Amygdala (tissue), 56 donors: Measurements from ENCODE around the gene ARHGAP21.
A peak's percentile ranks its signal among the peaks of the same experiment; 100 is the strongest.

Experiments used
- DNase-seq, 56 donors: peaks; one replicate each; lab custom pipeline; 2025; lab: John Stamatoyannopoulos, UW

ARHGAP21 gene

DNA sequence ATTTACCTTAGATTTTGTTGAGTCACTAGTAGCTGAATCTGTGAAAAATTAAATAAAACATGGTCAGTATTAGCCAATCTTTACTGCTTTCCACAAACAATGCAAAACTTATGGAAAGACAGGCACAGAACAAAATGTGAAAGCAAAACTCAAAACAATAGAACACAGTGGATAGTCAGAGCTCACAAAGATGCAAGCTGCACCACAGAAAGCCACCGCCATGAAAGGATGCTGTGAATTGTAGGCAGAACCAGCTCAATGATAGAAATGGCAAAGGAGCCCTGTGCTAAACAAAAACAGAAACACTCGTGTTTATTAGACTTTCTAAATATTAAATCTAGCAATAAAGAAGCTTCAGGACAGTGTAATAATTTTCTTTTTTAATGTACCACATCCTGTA, 134.4 kb downstream of the ARHGAP21 start:
- peak in 2 of 56 donors; percentile 26 to 31 for DNase-seq

DNA sequence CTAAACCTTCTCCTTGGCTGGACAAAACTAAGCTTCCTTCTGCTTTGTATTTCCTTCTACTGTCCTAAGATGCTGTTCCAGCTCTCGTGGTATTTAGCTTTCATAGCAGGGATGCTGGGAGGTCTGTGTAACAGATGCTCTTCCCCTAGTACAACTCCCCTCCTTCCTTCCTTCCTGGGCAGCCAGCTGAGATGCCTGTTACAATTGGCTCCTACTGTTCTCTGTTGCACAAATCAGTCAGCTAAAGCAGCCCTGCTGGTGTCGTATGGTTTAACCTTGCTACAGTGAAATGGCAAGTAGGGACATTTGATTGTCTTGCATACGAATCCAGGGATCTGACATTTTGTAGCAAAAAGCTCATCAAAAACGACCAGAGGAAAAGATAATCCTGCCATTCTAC, 143.8 kb downstream of the ARHGAP21 start:
- no peak for DNase-seq

DNA sequence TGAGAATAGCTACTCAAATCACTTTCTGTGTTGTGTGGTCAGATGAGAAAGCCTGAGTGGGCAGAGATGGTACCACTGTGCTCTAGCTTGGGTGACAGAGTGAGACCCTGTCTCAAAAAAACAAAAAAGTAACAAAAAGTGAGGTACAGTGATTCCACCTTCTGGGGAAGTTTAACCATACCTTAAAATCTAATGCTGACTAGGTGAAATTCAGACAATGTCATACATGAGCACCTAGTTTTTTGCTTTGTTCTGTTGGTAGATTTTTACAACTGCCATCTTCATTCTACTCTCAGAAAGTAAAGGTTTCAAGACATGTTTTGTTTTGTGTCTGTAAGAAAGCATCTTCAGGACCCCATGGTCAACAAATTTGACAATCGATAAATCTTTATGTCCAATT, 144.2 kb downstream of the ARHGAP21 start:
- no peak for DNase-seq

DNA sequence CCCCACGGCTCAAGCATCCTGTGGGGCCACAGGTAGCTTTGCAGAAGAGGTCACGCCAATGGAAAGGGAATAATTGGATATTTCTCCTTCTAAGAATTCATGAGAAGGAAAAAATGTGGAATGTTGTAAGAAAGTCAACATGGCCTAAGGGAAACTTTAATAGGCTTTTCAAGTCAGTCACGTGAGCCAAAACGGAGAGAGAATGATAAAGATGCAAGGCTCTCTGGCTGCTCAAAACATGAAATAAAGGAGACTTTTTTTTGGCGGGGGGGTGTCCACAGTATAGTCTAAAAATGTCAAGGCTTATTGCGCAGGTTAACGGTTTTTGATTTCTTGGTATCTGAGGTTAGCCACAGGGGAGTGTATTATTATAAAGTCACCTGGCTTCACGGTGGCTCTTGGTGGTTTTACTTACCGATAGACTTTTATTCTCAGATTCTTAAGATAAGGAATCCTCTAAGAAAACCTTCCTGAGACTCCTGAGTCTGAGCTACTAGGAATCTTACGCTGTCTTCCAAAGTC, 148.1 kb downstream of the ARHGAP21 start:
- DNase-seq = no peak

DNA sequence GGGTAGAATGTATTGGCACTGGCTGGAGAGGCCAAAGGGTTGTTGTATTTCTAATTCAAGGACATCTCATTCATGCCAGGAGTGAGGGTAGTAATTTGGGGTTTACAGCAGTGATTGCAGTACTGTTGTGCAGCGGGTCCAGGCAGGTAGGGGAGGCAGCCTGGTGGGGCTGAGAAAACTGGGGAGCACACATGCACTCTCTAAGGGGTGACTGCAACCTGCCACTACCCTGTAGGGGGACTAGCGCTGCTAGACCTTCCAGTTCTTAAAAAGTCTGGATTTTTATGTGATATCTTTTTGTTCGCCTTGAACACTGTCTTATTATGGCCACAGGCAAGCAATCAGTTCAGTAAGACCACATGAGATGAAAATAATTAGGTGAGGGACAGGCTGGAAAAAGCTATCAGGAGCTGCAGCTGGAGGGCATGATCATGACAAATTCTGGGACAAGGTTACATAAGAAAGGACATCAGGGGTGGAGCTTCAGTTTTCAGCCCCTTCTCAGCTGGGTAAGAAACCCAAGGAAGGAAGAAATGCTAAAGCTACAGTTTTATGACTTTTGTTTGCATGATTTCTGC, 149.0 kb downstream of the ARHGAP21 start:
- no peak for DNase-seq

DNA sequence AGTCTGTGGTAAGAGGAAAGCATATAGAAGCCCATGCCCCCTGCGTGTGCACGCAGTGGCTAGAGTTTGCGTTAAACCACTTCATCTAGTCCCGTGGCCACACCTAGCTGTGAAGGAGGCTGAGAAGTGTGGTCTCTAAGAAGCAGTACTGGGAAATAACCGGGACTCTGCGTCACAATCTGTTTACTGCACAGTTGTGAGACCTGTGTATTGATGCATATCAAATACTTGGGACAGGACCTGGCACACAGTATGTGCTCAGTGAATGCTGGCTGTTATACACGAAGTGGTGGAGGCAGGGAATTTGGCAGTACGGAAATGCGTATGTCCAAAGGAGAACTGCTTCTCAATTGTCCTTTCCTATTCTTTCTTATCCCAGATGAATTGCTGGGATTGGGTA, 149.5 kb downstream of the ARHGAP21 start:
- no peak for DNase-seq

DNA sequence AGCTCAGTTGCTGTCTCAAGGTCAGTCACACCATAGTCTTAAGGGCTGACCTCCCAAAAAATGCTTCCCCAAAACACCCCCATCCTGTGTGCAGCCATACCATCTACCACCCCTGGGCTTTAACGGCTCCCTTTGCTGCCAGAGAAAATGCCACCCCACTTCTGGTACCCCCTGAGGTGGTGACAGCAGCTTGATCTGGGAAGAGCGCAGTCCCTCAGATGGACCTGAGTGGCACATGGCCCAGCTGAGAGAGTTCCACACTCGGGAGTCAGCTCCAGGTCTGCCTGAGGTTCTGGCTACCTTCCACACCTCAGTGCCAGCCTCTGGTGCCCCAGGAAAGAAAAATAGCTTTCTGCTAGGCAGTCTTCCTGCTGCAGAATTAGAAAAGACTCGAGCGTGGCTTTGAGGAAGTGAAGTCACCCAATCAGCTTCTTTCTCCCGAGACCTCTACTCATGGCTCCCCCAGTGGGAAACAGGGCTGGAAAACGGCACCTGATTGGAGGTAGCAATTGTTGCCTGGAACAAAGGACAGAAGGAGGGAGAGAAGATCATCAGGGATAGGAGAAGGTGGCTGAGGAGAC, 151.7 kb downstream of the ARHGAP21 start:
- no peak for DNase-seq

DNA sequence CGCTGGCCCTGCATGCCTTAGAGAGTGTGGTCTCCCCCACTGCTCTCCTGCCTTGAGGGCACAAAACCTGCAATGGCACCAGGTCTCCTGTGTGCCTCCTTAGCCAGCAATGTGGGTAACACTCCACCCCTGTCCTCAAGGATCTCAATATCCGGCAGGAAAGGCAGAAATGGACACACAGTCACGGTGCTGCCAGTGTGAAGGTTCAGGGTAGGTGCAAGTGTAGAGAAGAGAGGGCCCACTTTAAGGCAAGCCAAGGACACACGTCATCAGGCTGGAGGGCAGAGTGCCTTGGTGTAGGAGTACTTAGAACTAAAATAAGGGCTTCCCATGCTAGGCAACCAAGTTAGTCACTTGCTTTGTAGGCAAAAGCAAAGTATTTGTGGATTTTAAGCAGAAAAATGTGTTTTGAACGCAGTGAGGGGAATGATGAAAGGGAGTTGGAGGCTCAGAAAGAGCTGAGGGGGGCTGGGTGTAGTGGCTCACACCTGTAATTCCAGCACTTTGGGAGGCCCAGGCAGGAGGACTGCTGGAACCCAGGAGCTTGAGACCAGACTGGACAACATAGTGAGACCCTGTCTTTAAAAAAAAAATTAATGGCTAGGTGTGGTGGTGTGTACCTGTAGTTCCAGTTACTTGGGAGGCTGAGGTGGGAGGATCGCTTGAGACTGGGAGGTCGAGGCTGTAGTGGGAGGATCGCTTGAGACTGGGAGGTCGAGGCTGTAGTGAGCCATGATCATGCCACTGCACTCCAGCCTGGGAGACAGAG, 152.8 kb downstream of the ARHGAP21 start:
- no peak for DNase-seq

DNA sequence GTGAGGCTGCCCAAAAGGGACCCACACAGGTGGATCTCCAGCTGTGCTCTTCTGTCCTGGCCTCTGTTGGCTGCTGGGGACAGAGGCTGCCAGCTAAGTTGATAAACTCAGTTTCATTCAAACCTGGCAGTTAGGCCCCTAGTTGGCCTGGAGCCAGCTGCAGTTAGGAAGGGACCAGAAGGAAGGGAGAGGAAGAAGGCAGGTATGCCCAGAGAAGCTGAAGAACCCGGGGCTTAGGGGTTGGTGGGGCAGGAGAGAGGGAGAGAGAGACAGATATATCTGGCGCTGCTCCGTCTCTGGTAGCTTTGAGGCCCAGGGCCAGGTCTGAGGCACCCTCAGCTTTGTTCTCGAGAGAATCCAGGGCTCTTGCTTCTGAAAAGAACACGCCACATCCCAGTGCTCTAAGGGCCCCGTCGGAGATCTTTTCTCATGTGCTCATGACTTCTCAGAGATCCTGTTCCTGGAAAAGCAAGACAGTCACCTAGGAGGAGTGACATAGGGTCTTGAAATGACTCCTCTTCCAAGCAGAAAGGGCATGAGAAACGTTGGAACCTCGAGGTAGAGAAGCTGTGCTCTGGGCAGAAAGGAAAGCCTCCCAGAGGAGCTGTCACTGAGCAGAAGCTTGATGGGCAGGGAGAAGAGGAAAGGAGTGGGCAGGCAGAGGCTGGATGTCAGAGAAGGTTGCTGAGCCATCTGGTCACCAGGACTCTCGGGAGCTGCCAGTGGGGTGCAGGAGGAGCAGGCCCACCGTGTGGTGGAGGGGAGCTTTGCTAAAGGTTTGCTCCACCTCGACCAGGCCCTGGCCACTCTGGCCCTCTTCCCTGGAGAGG, 153.6 kb downstream of the ARHGAP21 start:
- no peak for DNase-seq

DNA sequence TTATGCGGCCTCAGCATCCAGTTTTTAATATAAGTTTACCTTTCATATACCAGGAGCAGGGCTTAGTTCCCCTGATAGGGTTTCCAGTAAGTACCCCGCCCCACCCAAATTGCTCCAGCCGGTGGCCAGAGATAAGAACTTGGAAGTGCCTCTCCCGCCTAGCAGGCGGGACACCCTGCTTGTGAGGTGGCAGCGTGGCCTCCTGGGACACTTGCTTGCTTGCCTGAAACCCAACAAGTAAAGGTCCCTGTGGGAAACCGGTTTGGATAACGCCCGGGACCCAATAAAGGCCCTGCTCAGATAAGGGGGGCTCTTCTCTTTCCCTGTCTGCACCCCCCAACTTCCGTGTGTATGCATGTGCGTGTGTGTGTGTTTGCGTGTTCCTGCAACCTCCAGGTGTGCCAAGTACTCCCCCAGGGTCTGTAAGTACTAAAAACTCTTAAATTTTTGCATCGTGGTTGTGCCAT, 154.3 kb downstream of the ARHGAP21 start:
- DNase-seq = no peak

DNA sequence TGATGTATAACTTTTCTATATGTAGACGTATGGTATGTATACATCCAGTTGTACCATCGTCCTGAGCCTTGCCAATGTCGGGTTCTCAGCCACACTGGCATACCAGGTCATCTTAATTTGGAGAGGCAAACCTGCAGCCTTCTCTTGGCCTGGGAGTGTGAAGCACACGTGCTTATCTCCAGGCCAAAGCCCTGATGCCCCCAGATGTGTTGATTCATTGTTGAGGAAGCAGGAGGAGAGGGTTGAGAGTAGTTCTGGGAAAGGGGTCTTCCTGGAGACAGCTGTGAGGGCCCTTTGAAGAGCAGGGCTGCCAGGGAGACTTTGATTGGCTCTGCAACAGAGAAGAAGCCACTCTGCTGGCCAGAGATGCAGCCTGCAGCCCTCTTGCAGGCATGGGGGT, 155.6 kb downstream of the ARHGAP21 start:
- DNase-seq = no peak

DNA sequence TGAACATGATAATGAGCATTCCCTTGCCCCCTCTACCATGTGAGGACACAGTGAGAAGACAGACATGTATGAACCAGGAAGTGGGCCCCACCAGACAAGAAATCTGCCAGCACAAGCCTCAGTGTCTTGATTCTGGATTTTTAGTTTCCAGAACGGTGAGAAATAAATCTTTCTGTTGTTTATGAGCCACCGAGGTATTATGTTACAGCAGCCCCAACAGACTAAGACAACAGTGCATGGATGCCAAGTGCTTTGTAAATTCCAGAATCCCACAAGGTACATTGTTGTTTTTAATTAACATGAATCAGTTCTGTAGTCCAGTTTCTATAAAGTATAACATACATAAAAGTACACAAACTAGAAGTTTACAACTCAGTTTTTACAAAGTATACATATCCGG, 162.2 kb downstream of the ARHGAP21 start:
- no peak for DNase-seq

DNA sequence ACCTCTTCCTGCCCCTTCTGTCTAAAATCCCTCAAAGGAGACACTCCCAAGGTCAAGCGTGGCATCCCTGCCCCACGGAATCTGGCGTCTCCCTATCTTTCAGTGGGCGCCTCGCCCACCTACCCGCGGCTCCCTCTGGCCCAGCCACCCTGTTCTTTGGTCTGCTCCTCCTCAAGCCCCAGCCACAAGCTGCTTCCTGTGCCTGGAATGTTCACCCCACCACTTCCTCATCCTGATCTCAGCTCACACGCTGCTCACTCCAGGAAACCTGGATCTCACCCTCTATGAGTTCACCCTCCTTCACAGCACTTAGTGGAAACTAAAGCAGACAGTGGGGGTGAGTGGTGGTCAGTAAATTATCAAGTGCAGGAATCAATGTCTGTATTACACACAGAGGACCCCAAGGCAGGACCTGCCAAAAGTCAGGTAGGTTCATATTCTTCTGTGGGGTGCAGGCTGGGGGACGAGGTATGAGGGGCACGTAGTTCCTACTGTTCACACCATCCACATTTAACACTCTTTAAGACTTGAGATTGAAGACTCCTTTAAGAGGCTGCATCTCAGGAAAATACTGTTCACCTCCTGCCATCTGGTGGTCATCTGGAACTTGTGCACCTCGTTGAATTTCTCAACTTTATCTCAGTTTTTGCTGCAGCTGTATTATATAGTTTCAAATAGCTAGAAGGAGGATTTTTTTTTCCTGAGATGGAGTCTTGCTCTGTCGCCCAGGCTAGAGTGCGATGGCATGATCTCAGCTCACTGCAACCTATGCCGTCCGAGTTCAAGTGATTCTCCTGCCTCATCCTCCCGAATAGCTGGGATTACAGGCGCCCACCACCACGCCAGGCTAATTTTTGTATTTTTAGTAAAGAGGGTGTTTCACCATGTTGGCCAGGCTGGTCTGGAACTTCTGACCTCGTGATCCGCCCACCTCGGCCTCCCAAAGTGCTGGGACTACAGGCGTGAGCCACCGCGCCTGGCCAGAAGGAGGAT, 166.6 kb downstream of the ARHGAP21 start:
- peak in 7 of 56 donors; percentile 5 to 42 (median 9) for DNase-seq

DNA sequence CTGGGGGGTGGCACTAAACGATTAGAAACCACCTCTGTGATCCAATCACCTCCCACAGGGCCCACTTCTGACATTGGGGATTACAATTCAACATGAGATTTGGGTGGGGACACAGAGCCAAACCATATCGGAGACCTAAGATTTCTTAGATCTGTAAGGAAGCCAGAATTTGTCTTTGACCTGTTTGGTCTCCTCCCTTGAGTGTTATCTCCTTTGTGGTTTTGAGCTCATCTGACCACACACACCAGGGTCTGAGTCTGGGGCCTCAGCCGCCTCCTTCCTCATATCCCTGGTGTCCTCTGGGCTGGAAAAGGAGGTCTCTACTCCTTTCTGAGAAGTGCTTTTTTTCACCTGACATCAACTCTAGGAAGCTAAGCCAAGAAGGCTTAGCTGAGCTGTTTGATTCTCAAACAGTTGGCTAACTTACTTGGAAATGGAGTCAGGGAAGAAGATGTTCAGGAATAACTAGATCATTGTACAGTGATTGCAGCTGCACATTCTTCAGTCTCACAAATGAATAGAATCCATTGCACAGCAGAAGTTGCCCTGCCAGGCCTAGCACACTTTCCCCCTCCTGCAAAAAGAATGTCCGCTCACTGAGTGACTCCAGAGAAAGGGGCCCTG, 167.4 kb downstream of the ARHGAP21 start:
- no peak for DNase-seq

DNA sequence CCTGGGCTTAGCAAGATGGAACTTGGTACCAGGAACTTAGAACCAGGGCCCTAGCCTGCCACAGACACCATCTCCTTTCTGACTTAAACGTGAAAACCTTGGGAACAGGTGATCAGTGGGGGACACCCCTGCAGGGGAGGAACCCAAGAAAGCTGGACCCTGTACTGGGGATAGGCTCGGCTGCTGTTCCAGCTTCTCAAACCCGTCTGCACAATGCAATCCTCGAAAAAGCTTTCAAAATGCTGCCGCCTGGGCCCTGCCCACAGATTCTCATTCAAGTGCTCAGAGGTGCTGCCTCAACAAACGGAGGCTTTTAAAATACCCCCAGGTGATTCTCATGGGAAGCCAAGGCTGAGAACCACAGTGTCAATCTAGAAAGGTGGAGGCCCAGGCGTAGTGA, 169.7 kb downstream of the ARHGAP21 start:
- DNase-seq = no peak

DNA sequence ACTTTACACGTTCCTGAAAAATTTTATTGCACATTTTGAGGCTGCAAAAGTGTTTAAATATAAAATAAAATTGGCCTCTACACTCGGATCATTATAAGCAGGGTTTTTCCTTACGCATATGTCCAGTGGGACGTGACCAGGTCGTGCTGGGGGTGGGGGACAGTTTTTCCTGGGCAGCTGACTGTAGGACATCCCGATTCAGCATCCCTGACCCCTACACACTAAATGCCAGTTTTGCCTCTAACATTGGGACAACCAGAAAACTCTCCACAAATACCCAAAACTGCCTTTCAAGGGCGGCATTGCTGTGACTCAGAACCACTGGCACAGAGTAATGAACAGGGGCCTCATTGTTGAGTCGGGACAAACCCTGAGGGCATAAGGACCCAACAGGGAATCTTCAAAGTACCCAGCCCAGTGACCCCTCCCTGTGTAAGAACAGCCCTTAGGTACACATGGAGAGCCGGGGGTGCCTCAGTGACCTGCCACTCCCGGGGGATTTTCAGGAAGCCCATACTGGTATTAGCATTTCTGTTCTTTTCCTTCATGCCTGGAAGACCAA, 170.6 kb downstream of the ARHGAP21 start:
- no peak for DNase-seq

DNA sequence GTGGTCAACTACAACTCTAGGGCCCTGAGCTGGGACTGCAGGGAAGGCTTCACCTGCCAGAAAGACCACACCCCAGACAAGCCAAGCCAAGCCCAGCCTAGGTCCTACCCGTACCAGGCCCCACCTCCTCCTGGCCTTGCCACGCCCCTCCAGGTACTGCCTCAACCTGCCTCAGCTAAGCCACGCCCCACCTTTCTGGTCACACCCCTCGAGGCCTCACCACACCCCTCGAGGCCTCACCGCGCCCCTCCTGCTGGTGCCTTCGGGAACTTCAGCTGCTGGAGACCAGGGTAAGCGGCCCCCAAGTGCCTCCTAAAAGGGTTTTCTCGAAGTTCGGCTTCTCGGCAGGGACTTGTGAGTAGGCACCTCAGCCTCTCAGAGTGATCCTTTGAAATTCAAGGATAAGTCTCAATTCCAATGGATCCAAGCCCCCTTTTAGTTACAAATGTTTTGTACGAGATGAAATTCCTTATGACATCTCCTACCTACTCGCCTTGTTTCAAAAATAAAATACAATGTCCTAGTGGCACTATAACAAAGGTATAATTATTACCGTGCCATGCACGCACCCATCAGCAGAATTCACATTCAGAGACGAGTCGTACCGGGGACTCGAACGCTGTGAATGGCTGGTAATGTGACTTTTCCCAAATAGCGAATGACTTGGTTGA, 171.2 kb downstream of the ARHGAP21 start:
- DNase-seq = no peak

DNA sequence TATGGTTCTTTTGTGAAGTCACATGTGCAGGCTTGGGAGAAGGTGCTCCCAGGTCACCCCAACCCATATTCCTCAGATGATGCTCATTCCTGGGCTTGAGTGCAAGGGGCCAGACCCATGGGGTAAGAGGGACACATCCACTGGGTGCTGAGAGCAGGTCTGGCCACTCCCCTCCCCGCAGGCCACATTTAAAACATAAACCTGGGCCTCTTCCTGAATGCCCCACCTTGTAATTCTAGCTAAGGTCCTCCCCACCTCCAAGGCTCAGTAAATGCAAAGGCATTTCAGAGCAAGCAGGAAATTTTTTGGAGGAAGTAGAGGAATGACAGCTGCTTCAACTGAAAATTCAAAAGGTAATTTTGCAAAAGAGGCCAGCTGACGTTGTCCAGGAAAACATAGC, 172.5 kb downstream of the ARHGAP21 start:
- DNase-seq = no peak
